Activated T-cell treated with anti-CD3 and anti-CD28 coated beads for 1 hour (primary cell): Measurements from ENCODE around the gene MVD.

Source experiments
- DNase-seq: peaks from one replicate; pipeline ENCODE4 v3.0.0-alpha.2; 2020; ENCODE audit warnings: low read depth

MVD gene

GRCh38 chr16:88606148-88606757, 56.6 kb downstream of the MVD start:
- DNase-seq = no peak

- DNase-seq = no peak
Observed at GRCh38 chr16:88605186-88606147, 57.4 kb downstream of the MVD start.

GRCh38 chr16:88602091-88602490, 60.8 kb downstream of the MVD start:
- DNase-seq = no peak
